Body of pancreas (tissue), 4 donors: ENCODE measurements around the gene USH1G. TPM values are rescaled to one million over a fixed set of nuclear protein-coding genes. Genes with fewer than 3 reads are reported as not detected.

Experiments used
- ATAC-seq: fragments of 150-250 bp; one replicate; pipeline ENCODE4 v1.9.1; 2016
- DNase-seq, 4 donors: peaks; one replicate each; pipeline ENCODE4 v3.0.0-alpha.2; 2019
- H3K27ac ChIP-seq, 4 donors: fragments of 200-600 bp; sonication (generic); 1 replicate in 3 of 4; 2 replicates in 1 of 4; pipeline versions ENCODE4 v1.5.1 to v1.6.1; 2016 to 2019; ENCODE audit warnings: mild to moderate bottlenecking in 1 of 4, mixed read lengths in 1 of 4, moderate library complexity in 1 of 4
- H3K27me3 ChIP-seq, 2 donors: fragments of 200-600 bp; sonication (generic); one replicate each; pipeline ENCODE4 v1.6.0; 2016; ENCODE audit warnings: mild to moderate bottlenecking in 1 of 2
- H3K36me3 ChIP-seq, 2 donors: fragments of 200-600 bp; sonication (generic); replicated peaks in 1 of 2; 2 replicates each; pipeline ENCODE4 v1.5.1; 2016; ENCODE audit warnings: low read depth in 2 of 2; ENCODE audit not compliant: insufficient read depth in 1 of 2
- H3K4me1 ChIP-seq: fragments of 200-600 bp; sonication (generic); one replicate; pipeline ENCODE4 v1.6.0; 2016
- H3K4me3 ChIP-seq, 2 donors: fragments of 200-600 bp; sonication (generic); 1 replicate in 1 of 2; 2 replicates in 1 of 2; pipeline ENCODE4 v1.5.1; 2016 to 2019
- H3K9me3 ChIP-seq, 3 donors: fragments of 200-600 bp; sonication (generic); 1 replicate in 2 of 3; 2 replicates in 1 of 3; pipeline ENCODE4 v1.5.1; 2016
- POLR2A ChIP-seq, 3 donors: fragments of 450-650 bp; IDR thresholded peaks; one replicate each; pipeline ENCODE4 v1.6.1; 2016; ENCODE audit warnings: antibody characterized with exemption in 3 of 3, mild to moderate bottlenecking in 2 of 3
- WGBS, 2 donors: methylation state at CpG; one replicate each; pipeline ENCODE4 v1.1.5; 2017; 5-methylcytosine and 5-hydroxymethylcytosine counted together
- intact Hi-C: fragments of 100-400 bp; cut with DNase I; formaldehyde crosslinking; loops from one replicate; pipeline ENCODE4 v1.15.1; 2023
- total RNA-seq, 2 donors: library from RNA; depleted of rRNA; stranded (reverse); fragments of >200 nt; gene quantifications; one replicate each; pipeline ENCODE4 v1.1.0, GENCODE V29; 2016
- TF ChIP-seq, protein P1 (sequence below), 7 experiments: fragments of 450-650 bp in 4 of 7; fragments of 200-600 bp in 3 of 7; sonication (generic) in 3 of 7; IDR thresholded peaks; one replicate each; pipeline ENCODE4 v1.5.1; 2016 to 2019; ENCODE audit warnings: antibody characterized with exemption in 7 of 7

USH1G gene
- total RNA-seq, 2 donors from 2014 or later: under 0.01 TPM; not detected in 1

DNA sequence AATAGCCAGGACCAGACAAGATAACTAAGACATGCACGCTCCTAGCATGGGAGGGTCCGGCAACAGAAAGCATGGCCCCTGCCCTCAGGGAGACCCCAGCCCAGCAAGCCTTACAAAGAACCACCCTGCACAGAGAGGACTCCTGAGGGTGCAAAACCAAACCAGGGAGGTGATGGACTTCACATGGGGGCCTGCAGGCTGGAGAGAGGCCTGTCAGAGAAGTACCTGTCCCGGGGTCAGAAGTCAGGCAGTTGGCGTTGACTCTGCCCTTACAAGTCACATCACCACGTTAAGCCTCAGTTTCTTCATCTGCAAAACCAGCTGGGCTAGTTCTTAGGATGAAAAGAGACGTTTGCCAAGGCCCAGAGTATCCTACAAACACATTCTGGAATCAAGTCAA is 5.7 kb upstream of the USH1G start:
- ATAC-seq: no peak
- TF ChIP-seq, protein P1, sequence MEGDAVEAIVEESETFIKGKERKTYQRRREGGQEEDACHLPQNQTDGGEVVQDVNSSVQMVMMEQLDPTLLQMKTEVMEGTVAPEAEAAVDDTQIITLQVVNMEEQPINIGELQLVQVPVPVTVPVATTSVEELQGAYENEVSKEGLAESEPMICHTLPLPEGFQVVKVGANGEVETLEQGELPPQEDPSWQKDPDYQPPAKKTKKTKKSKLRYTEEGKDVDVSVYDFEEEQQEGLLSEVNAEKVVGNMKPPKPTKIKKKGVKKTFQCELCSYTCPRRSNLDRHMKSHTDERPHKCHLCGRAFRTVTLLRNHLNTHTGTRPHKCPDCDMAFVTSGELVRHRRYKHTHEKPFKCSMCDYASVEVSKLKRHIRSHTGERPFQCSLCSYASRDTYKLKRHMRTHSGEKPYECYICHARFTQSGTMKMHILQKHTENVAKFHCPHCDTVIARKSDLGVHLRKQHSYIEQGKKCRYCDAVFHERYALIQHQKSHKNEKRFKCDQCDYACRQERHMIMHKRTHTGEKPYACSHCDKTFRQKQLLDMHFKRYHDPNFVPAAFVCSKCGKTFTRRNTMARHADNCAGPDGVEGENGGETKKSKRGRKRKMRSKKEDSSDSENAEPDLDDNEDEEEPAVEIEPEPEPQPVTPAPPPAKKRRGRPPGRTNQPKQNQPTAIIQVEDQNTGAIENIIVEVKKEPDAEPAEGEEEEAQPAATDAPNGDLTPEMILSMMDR (IDR thresholded peaks at IDR 0.05): no peak
- TF ChIP-seq POLR2A (IDR thresholded peaks at IDR 0.05): no peak
- 65 to 72% methylated on average over 6 of the region's 6 CpGs for WGBS, 2 donors
- Histone ChIP-seq H3K27me3 (peaks cover 0 to 7% of the 10 kb centered on the region in 2 donors), H3K27ac (no peak overlapping the region), H3K4me3 (no peak overlapping the region), H3K36me3 (no peaks in the 10 kb centered on the region), H3K4me1 (peaks cover 10% of the 10 kb centered on the region), H3K9me3 (no peaks in the 10 kb centered on the region)
- intact Hi-C loops: no loop called here
- no peak for DNase-seq

DNA sequence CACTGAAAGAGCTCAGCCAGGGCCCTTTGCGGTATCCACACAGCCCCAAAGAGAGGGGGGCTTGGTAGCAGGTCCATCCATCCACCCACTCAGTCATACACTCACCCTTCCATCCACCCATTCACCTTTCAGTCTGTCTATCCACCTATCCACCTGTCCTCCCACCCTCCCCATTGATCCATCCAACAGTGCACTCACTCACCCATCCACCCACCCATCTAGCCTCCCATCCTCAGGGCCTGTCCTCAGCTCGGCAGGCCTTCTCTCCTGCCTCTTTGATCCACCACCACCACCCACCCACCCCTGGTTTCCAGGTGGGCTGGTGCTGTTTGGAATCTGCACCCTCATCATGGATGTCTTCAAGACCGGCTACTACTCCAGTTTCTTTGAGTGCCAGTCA is 2.2 kb upstream of the USH1G start:
- TF ChIP-seq, protein P1 (IDR thresholded peaks at IDR 0.05): no peak
- no peak for TF ChIP-seq POLR2A (IDR thresholded peaks at IDR 0.05)
- no peak overlapping the region for H3K27ac ChIP-seq
- DNase-seq (no peak), ATAC-seq (no peak)
- H3K4me1 ChIP-seq: peaks cover 28% of the 10 kb centered on the region
- 69% methylated on average over 3 of the region's 3 CpGs for WGBS, 2 donors
- H3K27me3 ChIP-seq: peaks cover 0 to 13% of the 10 kb centered on the region in 2 donors
- H3K36me3 ChIP-seq: no peaks in the 10 kb centered on the region
- intact Hi-C loops: no loop called here
- no peaks in the 10 kb centered on the region for H3K9me3 ChIP-seq
- H3K4me3 ChIP-seq: no peak overlapping the region

DNA sequence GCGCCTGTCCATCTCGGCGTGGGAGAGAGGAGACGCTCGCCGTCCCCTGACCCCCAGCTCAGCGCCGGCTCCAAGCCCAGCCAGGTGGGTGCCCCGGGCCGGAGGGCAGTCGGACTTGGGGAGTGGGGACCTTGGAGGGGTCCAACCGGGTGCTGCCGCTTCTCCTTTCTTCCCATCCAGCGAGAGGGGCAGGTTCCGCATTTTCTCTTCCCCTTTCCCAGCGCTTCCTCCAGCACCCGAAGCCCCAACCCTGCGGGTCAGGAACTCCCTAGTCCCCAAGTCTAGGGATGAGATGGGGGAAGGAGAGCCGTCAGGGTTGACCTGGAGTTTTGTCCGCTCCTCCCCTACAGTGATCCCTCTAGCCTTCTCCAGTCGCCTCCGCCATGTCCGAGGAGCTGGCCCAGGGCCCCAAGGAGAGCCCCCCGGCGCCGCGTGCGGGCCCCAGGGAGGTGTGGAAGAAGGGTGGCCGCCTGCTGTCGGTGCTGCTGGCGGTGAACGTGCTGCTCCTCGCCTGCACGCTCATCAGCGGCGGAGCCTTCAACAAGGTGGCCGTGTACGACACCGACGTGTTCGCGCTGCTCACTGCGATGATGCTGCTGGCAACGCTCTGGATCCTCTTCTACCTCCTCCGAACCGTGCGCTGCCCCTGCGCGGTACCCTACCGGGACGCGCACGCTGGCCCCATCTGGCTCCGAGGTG is 1.3 kb upstream of the USH1G start, which contains the start of gene OTOP2:
OTOP2 (plus strand) TSS at position 24 of the 699 bp plus-strand sequence; CDS start at position 384, 360 bp downstream.
- Histone ChIP-seq H3K27ac (no peak within 1 kb of the TSS), H3K4me1 (peaks cover 28% of the 10 kb centered on the region), H3K36me3 (no peaks in the 10 kb centered on the region), H3K4me3 (no peak within 1 kb of the TSS), H3K27me3 (peaks cover 0 to 13% of the 10 kb centered on the region in 2 donors), H3K9me3 (no peaks in the 10 kb centered on the region)
- intact Hi-C loops: no loop called here
- WGBS, 2 donors: 3 to 8% methylated on average over 29 to 54 of the region's 54 CpGs
- ATAC-seq: no peak
- DNase-seq: peak in 1 of 4 donors; percentile 43
- TF ChIP-seq, protein P1 (IDR thresholded peaks at IDR 0.05): no peak
- no peak for TF ChIP-seq POLR2A (IDR thresholded peaks at IDR 0.05)

DNA sequence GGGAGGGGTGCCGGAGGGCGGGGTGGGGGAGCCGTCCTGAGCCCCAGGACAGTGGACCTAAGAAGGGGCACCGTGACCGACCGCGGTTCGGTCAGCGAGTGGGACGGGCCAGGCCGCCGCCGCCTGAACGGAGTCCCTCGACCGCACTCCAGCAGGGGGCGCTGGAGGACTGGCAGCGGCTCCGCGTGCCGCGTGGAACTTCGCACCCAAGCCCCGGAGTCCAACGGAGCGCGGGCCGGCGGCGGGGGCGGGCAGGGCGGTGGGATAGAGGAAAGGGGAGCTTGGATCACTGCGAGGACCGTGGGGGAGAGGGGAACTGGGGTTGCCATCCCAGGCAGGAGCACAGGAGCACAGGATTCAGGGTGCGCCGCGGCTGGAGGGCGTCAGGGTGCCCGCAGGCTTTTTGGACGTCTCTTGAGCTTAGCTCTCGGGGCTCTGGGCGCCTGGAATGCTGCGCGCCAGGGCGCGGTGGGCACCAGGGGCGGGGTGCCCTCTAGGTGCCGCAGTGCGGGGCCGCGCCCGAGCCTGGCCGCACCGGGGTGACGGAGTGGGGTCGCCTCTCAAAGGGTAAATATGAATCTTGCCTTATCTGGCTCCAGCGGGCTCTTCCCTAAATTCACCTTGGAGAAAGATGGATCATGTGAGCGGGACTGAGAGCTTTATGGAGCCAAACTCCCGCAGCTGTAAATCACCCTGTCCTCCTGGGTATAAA is 639 bp upstream of the USH1G start:
- no peak overlapping the region for H3K27ac ChIP-seq
- H3K4me3 ChIP-seq: no peak overlapping the region
- no peaks in the 10 kb centered on the region for H3K36me3 ChIP-seq
- H3K9me3 ChIP-seq: no peaks in the 10 kb centered on the region
- ATAC-seq (peak; percentile 71), DNase-seq (peak; percentile 65 to 79 (median 74))
- H3K4me1 ChIP-seq: peaks cover 28% of the 10 kb centered on the region
- TF ChIP-seq, protein P1 (IDR thresholded peaks at IDR 0.05): peak; percentile 65 to 94 (median 76)
- TF ChIP-seq POLR2A (IDR thresholded peaks at IDR 0.05): no peak
- 0 to 2% methylated on average over 1 to 58 of the region's 59 CpGs for WGBS, 2 donors
- intact Hi-C loops: no loop called here
- peaks cover 0 to 13% of the 10 kb centered on the region in 2 donors for H3K27me3 ChIP-seq
